NCI-H2227 (cell line): ENCODE results near the gene OR9A2.

Source experiments
- DNase-seq: peaks from one replicate; lab custom pipeline; 2025; ENCODE audit not compliant: unreplicated experiment; lab: John Stamatoyannopoulos, UW

Gene OR9A2, protein sequence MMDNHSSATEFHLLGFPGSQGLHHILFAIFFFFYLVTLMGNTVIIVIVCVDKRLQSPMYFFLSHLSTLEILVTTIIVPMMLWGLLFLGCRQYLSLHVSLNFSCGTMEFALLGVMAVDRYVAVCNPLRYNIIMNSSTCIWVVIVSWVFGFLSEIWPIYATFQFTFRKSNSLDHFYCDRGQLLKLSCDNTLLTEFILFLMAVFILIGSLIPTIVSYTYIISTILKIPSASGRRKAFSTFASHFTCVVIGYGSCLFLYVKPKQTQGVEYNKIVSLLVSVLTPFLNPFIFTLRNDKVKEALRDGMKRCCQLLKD

DNA sequence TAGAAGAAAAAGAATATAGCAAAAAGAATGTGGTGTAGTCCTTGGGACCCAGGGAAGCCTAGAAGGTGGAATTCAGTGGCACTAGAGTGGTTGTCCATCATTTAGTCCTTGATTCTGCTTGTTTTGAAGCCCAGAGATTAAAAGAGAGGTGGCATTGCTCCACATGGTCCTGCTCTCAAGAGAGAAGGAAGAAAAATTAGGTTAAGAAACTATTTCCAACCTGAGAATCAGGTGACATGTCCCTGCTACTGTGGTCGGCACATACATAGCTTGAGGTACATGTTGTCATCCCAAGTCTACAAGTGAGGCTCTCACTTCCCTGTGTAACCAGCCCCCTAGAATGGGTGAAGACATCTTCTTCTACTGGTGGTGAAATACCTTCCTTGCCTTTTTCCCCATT, at the start of gene OR9A2:
Gene OR9A2, minus strand, starts transcription at position 101 of the 400 bp plus-strand sequence. Its CDS starts 0 bp downstream, at position 101.
- no peak for DNase-seq

DNA sequence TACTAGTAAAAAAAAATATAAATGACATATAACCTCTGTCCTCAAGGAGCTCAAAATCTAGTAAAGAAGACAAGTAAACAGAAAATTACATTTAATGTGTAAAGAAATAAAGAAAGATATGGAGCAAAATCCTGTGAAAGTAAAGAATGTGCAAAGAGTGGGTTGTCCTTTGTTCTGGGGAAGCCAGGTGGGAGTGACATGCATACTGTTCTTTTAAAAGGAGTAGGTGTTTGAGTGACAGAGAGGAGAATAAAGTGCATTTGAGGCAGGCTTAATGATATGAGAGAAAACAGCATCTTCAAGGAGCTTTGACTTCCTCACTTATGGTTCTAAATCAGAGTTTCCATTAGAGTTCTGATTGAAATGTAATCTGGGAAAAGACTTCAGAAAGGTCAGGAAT, 47.2 kb upstream of the OR9A2 start:
- no peak for DNase-seq

DNA sequence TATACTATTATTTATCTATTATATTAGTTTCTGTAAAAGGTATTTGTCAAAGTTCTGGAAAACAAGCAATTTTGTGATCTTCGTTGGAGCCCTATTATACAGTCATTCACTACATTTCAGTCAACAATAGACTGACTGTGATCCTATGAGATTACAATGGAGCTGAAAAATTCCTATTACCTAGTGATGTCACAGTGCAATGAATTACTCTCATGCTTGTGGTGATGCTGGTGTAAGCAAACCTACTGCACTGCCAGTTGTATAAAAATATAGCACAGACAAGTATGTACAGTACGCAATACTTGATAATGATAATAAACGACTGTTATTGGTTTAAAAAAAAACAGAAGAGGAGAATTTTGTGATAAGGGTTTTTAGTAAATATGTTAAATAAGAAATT, 46.6 kb upstream of the OR9A2 start:
- no peak for DNase-seq

DNA sequence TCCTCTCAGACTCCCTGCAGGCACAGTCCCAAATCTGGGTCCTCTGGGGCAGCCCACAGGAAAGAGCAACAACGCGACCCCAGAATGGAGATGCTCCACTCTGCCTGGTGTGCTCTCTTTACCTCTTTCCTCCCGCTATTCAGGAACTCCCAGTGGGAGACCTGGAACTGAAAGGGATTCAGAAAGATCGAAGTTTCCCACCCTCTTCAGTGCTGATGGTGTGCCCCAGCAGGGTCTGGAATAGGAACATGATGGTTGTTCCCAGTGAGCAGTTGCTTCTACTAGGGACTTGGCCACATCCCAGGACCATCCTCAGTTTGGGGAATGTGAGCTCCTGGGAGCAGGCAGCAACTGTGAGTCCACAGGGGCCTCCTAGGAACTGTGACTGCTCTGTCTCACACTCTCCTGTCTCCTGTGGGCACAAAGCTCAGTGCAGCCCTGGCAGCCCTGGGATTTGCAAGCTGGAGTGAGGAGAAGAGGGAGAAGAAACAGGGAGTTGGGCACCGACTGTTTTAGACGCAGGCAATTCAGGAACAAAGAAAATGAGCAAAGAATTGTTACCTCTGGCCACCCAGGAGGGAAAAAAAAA, 43.1 kb upstream of the OR9A2 start:
- DNase-seq: no peak

- DNase-seq: no peak
These were observed 41.5 kb upstream of the OR9A2 start for GRCh38 chr7:143068446-143068845.

- DNase-seq: no peak
These were observed 36.8 kb upstream of the OR9A2 start for GRCh38 chr7:143063741-143064140.

- no peak for DNase-seq
These were observed 28.8 kb upstream of the OR9A2 start for GRCh38 chr7:143055754-143056153.

- no peak for DNase-seq
These were observed 27.7 kb upstream of the OR9A2 start for GRCh38 chr7:143054621-143055020.

DNA sequence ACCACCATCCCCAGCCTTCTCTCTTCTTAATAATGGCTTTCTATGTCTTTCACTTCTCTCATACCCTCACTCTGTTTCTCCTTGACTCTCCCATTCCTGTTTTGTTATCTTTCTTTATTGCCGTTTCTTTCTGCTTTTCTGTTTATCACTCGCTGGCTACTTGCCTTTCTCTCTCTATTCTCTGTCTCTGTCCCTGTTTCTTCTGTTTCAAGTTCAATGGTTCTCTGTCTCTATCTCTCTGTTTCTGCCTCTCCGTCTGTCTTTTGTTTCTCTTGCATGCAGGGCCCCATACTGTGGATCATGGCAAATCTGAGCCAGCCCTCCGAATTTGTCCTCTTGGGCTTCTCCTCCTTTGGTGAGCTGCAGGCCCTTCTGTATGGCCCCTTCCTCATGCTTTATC, 25.1 kb upstream of the OR9A2 start, which contains the start of gene OR6V1:
Gene OR6V1, plus strand, starts transcription at position 301 of the 400 bp plus-strand sequence. Its CDS starts 0 bp downstream, at position 301.
- DNase-seq: no peak

GRCh38 chr7:143050931-143051330, 24.0 kb upstream of the OR9A2 start:
- no peak for DNase-seq

- DNase-seq: no peak
These were observed 22.4 kb upstream of the OR9A2 start for GRCh38 chr7:143049362-143049761.

DNA sequence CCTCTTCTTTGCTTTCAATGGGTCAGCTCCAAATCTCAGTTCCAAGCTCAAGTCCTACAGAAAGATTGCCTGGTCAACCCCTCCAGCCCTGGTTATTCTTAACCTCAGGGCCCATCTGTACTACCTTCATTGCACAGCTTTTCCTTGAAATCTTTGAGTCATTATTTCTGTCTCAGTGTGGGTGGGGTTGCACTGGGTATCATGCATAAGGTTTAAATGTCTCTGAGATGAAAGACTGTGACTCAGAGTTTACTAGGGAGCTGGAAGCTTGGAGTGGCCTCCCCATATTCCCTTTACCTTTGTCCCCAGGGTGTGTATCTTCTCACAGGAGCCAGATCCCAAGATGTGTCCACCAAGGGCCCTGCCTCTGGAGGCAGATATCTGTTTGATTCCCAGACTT, 21.9 kb upstream of the OR9A2 start:
- DNase-seq: no peak

- no peak for DNase-seq
These were observed 20.4 kb upstream of the OR9A2 start for GRCh38 chr7:143047326-143047725.

DNA sequence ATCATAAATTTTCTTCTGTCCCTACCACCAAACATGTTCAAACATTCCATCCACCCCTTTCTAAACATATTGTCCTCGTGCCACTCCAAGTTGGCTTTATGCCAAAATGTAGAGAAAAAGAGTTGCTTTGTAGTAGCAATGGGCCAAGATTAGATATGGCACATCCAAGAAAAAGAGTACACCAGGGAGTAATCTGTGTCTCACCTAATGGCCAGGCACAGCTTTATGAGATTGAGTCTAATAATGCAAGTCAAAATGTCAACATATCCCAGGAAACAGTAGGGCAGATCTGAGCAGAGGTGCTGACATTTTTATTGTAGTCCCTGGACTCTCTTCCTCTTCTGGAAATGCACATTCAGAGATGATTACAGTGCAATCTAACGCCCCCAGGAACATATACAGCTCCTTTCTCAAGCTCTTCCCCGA, 19.5 kb upstream of the OR9A2 start:
- no peak for DNase-seq

DNA sequence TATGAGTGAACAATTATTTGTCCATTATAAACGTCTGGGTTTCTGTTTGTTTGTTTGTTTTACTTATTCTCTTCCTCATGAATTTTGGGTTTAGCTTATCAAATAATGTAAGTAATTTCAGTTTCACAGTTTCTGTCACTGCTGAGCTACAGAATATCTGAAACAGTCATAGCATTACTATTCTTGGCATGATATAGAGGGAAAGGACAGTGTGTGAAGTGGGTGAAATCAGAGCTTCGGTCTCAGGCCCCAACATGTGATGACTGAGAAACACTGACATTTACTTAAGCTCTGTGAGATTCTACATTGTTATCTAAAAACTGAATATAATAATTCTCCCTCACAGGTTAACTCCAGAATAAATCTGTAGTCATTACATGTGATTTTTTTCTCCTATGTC, 16.5 kb upstream of the OR9A2 start:
- no peak for DNase-seq

- DNase-seq: no peak
These were observed 15.9 kb upstream of the OR9A2 start for GRCh38 chr7:143042790-143043271.

- DNase-seq: no peak
These were observed 15.3 kb upstream of the OR9A2 start for GRCh38 chr7:143042159-143042789.

DNA sequence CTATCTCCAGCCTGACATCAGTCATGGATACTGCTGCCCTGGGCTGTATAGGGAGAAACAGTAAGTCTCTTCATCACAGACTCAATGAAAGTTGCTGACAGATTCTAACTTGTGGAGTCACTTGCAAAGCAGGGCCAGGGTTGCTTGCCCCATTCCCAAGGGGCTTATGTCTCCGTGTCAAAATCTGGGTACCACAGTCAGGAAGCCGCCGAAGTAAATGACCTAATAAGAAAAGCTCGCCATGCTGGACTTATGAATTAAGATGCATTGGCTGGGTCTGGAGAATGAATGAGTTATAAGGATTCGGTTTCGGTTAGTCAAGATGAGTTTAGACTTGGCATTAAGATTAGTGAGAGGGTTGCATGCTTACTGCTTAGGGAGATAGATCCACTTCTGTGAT, 14.4 kb upstream of the OR9A2 start:
- no peak for DNase-seq

GRCh38 chr7:143040209-143040715, 13.3 kb upstream of the OR9A2 start:
- no peak for DNase-seq

GRCh38 chr7:143038635-143039034, 11.7 kb upstream of the OR9A2 start:
- no peak for DNase-seq

GRCh38 chr7:143027683-143028082, 751 bp upstream of the OR9A2 start:
- DNase-seq: no peak

DNA sequence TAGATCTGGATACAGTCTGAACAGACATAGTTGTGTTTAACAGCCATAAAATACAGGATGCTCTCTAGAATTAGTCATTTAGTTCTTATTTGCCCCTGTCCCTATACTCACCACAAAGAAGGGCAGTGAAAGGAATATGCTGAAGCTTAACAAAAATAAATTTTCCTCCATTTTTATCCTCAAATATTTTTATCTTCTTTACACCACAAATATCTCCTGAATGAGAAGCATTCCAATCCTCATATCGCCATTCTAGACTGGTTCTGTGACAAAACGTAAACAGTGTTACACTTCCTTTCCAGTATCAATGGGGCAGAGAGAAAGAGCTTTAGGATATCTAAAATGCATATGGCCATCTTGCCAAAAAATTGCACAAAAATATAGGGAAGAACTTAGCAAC, 1.6 kb downstream of the OR9A2 start:
- DNase-seq: no peak
